Liver (tissue), 9 donors: ENCODE results near the gene TJP2. TPM values are rescaled to one million over a fixed set of nuclear protein-coding genes. Genes with fewer than 3 reads are reported as not detected.
A peak's percentile ranks its signal among the peaks of the same experiment; 100 is the strongest.

Experiments
- DNase-seq: peaks from one replicate; pipeline ENCODE4 v3.0.0-alpha.2; 2017; ENCODE audit warnings: low spot score
- H3K27ac ChIP-seq, 2 donors: one replicate each; pipeline ENCODE4 v1.7.0; 2013; ENCODE audit warnings: inconsistent platforms in 2 of 2, low read length in 2 of 2, control low read depth in 1 of 2, low read depth in 1 of 2, mild to moderate bottlenecking in 1 of 2
- H3K27me3 ChIP-seq, 4 donors: one replicate each; pipeline versions ENCODE4 v1.6.1 to v1.7.0; 2013; ENCODE audit warnings: low read length in 3 of 4, inconsistent platforms in 1 of 4, mild to moderate bottlenecking in 1 of 4, moderate library complexity in 1 of 4; ENCODE audit not compliant: control insufficient read depth in 4 of 4, insufficient read depth in 4 of 4
- H3K36me3 ChIP-seq, 4 donors: one replicate each; pipeline versions ENCODE4 v1.6.1 to v1.7.0; 2013; ENCODE audit warnings: low read length in 3 of 4, mild to moderate bottlenecking in 3 of 4, low read depth in 1 of 4, moderate library complexity in 1 of 4; ENCODE audit not compliant: control insufficient read depth in 4 of 4, insufficient read depth in 3 of 4
- H3K4me1 ChIP-seq, 4 donors: one replicate each; pipeline versions ENCODE4 v1.6.1 to v1.7.0; 2013; ENCODE audit warnings: low read length in 3 of 4, mild to moderate bottlenecking in 3 of 4, moderate library complexity in 1 of 4; ENCODE audit not compliant: control insufficient read depth in 4 of 4, insufficient read depth in 4 of 4
- H3K4me3 ChIP-seq, 3 donors: one replicate each; pipeline versions ENCODE4 v1.6.1 to v1.7.0; 2013; ENCODE audit warnings: low read length in 3 of 3, control low read depth in 1 of 3, low read depth in 1 of 3, mild to moderate bottlenecking in 1 of 3
- H3K9ac ChIP-seq, 2 donors: one replicate each; pipeline ENCODE4 v1.7.0; 2013; ENCODE audit warnings: low read length in 2 of 2, mild to moderate bottlenecking in 2 of 2, moderate library complexity in 2 of 2, control low read depth in 1 of 2, low read depth in 1 of 2
- H3K9me3 ChIP-seq, 4 donors: one replicate each; pipeline versions ENCODE4 v1.6.1 to v1.7.0; 2013; ENCODE audit warnings: low read length in 3 of 4; ENCODE audit not compliant: control insufficient read depth in 4 of 4
- ATF3 ChIP-seq: IDR thresholded peaks from 2 replicates; pipeline ENCODE4 v1.6.1; 2016; ENCODE audit warnings: antibody characterized with exemption
- EGR1 ChIP-seq, 2 donors: IDR thresholded peaks; 2 replicates each; pipeline ENCODE4 v1.6.1; 2016 to 2018; ENCODE audit warnings: antibody characterized with exemption in 2 of 2, low read depth in 2 of 2
- FOXA1 ChIP-seq: IDR thresholded peaks from 2 replicates; pipeline ENCODE4 v1.6.1; 2016; ENCODE audit warnings: antibody characterized with exemption
- FOXA2 ChIP-seq: IDR thresholded peaks from 2 replicates; pipeline ENCODE4 v1.6.1; 2016; ENCODE audit warnings: antibody characterized with exemption
- GABPA ChIP-seq, 2 donors: IDR thresholded peaks in 1 of 2; conservative IDR thresholded peaks in 1 of 2; 2 replicates each; pipeline ENCODE4 v1.6.1; 2016; ENCODE audit warnings: antibody characterized with exemption in 2 of 2, mild to moderate bottlenecking in 1 of 2, moderate library complexity in 1 of 2
- HNF4A ChIP-seq, 2 donors: conservative IDR thresholded peaks; 2 replicates each; pipeline ENCODE4 v1.6.1; 2016; ENCODE audit warnings: antibody characterized with exemption in 2 of 2, mild to moderate bottlenecking in 2 of 2
- HNF4G ChIP-seq: IDR thresholded peaks from 2 replicates; pipeline ENCODE4 v1.6.1; 2016; ENCODE audit warnings: antibody characterized with exemption
- JUND ChIP-seq, 2 donors: IDR thresholded peaks; 2 replicates each; pipeline ENCODE4 v1.6.1; 2016; ENCODE audit warnings: antibody characterized with exemption in 2 of 2
- NR2F2 ChIP-seq: IDR thresholded peaks from 2 replicates; pipeline ENCODE4 v1.6.1; 2016; ENCODE audit warnings: antibody characterized with exemption
- RAD21 ChIP-seq, 2 donors: IDR thresholded peaks; 2 replicates each; pipeline ENCODE4 v1.6.1; 2016; ENCODE audit warnings: antibody characterized with exemption in 2 of 2, mild to moderate bottlenecking in 2 of 2
- RXRA ChIP-seq, 2 donors: IDR thresholded peaks; 2 replicates each; pipeline ENCODE4 v1.6.1; 2017 to 2018; ENCODE audit warnings: antibody characterized with exemption in 2 of 2, mild to moderate bottlenecking in 1 of 2
- SP1 ChIP-seq: IDR thresholded peaks from 2 replicates; pipeline ENCODE4 v1.6.1; 2018; ENCODE audit warnings: antibody characterized with exemption, mild to moderate bottlenecking
- TAF1 ChIP-seq: conservative IDR thresholded peaks from 2 replicates; pipeline ENCODE4 v1.6.1; 2016; ENCODE audit warnings: antibody characterized with exemption, mild to moderate bottlenecking
- YY1 ChIP-seq: IDR thresholded peaks from 2 replicates; pipeline ENCODE4 v1.6.1; 2016; ENCODE audit warnings: antibody characterized with exemption, mild to moderate bottlenecking
- ZBTB33 ChIP-seq: IDR thresholded peaks from 2 replicates; pipeline ENCODE4 v1.6.1; 2016; ENCODE audit warnings: antibody characterized with exemption
- WGBS: extraction: QIAGEN DNeasy Blood & Tissue Kit; methylation state at CpG from one replicate; pipeline ENCODE4 v1.1.7; 2013; 5-methylcytosine and 5-hydroxymethylcytosine counted together
- polyA plus RNA-seq, 2 donors: library from polyadenylated mRNA; stranded (reverse) in 1 of 2; unstranded in 1 of 2; fragments of 200-250 nt in 1 of 2; fragments of >200 nt in 1 of 2; fragmentation: Nextera tagmentation in 1 of 2; extraction: Ambion mirVana in 1 of 2; gene quantifications; one replicate each; pipeline versions ENCODE4 v1.2.1 to v1.2.3, GENCODE V29; 2013 to 2015
- total RNA-seq, 2 donors: library from RNA; depleted of rRNA; stranded (reverse); fragments of >200 nt; gene quantifications; one replicate each; pipeline ENCODE4 v1.2.3, GENCODE V29; 2014
- TF ChIP-seq, protein P1 (sequence below): IDR thresholded peaks from 2 replicates; pipeline ENCODE4 v1.6.1; 2016; ENCODE audit warnings: antibody characterized with exemption, mild to moderate bottlenecking
- TF ChIP-seq, protein P2 (sequence below): fragments of 150-350 bp; IDR thresholded peaks from 2 replicates; pipeline ENCODE4 v1.5.1; 2017; ENCODE audit warnings: improper control_type of control experiment, low read depth, low read length; ENCODE audit not compliant: missing input control
- TF ChIP-seq, protein P3 (sequence below): IDR thresholded peaks from 2 replicates; pipeline ENCODE4 v1.6.1; 2016; ENCODE audit warnings: antibody characterized with exemption
- donor health status: healthy.
- donor health status: healthy.
- donor health status: healthy.
- donor health status: healthy.
- donor health status: healthy.

TJP2 gene
- total and polyA plus RNA-seq, 4 donors: 23.2 to 74.0 (median 32.6) TPM

DNA sequence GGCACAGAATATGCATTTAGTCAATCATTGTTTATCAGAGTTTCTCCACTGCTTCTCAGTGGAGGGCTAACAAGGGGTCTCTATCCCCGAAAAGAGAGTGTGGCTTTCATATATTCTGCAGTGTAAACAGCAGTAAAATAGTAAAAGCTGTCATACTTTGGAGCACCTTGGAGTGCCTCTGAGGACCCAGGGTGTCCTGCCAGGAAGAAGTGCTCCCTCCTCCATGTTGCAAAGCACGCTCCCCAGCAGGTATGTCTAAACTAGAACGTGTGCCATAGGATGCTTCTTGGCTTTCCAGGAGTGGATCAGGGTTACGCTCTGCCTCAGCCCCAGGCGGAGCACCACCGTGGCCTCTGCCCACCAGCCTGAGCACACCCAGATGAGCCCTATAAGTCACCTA is 8.5 kb upstream of the TJP2 start:
- no peak for TF ChIP-seq RAD21 (IDR thresholded peaks at IDR 0.05)
- TF ChIP-seq TAF1: no peak
- Histone ChIP-seq H3K4me1 (peaks cover 2 to 14% (median 3%) of the 10 kb centered on the region in 4 donors), H3K9me3 (no peaks in the 10 kb centered on the region), H3K36me3 (peaks cover 0 to 2% (median 0%) of the 10 kb centered on the region in 4 donors), H3K9ac (no peak overlapping the region), H3K4me3 (no peak overlapping the region), H3K27me3 (no peaks in the 10 kb centered on the region), H3K27ac (no peak overlapping the region)
- no peak for DNase-seq
- WGBS: 98% methylated on average over 6 of the region's 6 CpGs

DNA sequence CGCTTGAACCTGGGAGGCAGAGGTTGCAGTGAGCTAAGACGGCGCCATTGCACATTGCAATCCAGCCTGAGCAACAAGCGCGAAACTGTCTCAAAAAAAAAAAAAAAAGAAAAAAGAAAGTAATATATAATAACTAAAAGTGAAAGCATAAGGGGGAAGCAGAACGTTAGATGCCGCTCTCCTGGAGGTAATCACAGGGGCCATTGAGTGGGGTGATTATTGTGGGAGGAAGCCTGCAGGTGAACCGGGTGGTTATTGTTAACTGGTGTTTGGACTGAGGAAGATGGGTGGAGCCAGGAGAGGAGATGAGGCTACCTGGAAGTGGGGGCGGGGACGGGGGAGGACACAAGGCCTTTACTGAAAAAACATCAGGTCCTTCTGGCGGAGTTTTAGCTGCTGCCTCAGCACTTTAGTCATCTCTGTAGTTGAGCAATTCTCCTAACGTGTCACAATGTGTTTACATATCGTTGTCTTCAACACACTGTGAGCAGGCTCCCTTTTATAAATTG is 5.3 kb upstream of the TJP2 start:
- Histone ChIP-seq H3K27ac (peak overlapping the region; percentile 3 to 71), H3K36me3 (peaks cover 0 to 2% (median 0%) of the 10 kb centered on the region in 4 donors), H3K9ac (peak overlapping the region in 1 of 2 donors; percentile 20), H3K9me3 (no peaks in the 10 kb centered on the region), H3K4me3 (peak overlapping the region; percentile 51 to 57 (median 56)), H3K27me3 (no peaks in the 10 kb centered on the region), H3K4me1 (peaks cover 6 to 41% (median 19%) of the 10 kb centered on the region in 4 donors)
- DNase-seq: peak; percentile 53
- 27% methylated on average over 13 of the region's 13 CpGs for WGBS
- TF ChIP-seq TAF1 (no peak), JUND (IDR thresholded peaks at IDR 0.05) (peak in 1 of 2 donors; percentile 78), NR2F2 (no peak), HNF4G (no peak), HNF4A (conservative IDR thresholded peaks at IDR 0.05) (peak; percentile 40 to 72), FOXA2 (peak; percentile 88), GABPA (IDR thresholded peaks at IDR 0.05 in 1 of 2, conservative IDR thresholded peaks at IDR 0.05 in 1 of 2) (no peak), SP1 (peak; percentile 58), ZBTB33 (no peak), FOXA1 (peak; percentile 83), EGR1 (IDR thresholded peaks at IDR 0.05; ENCODE audit: low read depth in 2 of 2) (peak in 1 of 2 donors; percentile 50), RAD21 (IDR thresholded peaks at IDR 0.05) (peak; percentile 31), RXRA (IDR thresholded peaks at IDR 0.05) (peak; percentile 48 to 77), YY1 (peak; percentile 52), ATF3 (peak; percentile 23)
- TF ChIP-seq, protein P1, sequence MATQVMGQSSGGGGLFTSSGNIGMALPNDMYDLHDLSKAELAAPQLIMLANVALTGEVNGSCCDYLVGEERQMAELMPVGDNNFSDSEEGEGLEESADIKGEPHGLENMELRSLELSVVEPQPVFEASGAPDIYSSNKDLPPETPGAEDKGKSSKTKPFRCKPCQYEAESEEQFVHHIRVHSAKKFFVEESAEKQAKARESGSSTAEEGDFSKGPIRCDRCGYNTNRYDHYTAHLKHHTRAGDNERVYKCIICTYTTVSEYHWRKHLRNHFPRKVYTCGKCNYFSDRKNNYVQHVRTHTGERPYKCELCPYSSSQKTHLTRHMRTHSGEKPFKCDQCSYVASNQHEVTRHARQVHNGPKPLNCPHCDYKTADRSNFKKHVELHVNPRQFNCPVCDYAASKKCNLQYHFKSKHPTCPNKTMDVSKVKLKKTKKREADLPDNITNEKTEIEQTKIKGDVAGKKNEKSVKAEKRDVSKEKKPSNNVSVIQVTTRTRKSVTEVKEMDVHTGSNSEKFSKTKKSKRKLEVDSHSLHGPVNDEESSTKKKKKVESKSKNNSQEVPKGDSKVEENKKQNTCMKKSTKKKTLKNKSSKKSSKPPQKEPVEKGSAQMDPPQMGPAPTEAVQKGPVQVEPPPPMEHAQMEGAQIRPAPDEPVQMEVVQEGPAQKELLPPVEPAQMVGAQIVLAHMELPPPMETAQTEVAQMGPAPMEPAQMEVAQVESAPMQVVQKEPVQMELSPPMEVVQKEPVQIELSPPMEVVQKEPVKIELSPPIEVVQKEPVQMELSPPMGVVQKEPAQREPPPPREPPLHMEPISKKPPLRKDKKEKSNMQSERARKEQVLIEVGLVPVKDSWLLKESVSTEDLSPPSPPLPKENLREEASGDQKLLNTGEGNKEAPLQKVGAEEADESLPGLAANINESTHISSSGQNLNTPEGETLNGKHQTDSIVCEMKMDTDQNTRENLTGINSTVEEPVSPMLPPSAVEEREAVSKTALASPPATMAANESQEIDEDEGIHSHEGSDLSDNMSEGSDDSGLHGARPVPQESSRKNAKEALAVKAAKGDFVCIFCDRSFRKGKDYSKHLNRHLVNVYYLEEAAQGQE: no peak
- TF ChIP-seq, protein P2, sequence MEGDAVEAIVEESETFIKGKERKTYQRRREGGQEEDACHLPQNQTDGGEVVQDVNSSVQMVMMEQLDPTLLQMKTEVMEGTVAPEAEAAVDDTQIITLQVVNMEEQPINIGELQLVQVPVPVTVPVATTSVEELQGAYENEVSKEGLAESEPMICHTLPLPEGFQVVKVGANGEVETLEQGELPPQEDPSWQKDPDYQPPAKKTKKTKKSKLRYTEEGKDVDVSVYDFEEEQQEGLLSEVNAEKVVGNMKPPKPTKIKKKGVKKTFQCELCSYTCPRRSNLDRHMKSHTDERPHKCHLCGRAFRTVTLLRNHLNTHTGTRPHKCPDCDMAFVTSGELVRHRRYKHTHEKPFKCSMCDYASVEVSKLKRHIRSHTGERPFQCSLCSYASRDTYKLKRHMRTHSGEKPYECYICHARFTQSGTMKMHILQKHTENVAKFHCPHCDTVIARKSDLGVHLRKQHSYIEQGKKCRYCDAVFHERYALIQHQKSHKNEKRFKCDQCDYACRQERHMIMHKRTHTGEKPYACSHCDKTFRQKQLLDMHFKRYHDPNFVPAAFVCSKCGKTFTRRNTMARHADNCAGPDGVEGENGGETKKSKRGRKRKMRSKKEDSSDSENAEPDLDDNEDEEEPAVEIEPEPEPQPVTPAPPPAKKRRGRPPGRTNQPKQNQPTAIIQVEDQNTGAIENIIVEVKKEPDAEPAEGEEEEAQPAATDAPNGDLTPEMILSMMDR: no peak
- TF ChIP-seq, protein P3, sequence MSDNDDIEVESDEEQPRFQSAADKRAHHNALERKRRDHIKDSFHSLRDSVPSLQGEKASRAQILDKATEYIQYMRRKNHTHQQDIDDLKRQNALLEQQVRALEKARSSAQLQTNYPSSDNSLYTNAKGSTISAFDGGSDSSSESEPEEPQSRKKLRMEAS: peak; percentile 58
